Body of pancreas (tissue), 4 donors: ENCODE measurements around the gene SEC23IP. TPM values are rescaled to one million over a fixed set of nuclear protein-coding genes. Genes with fewer than 3 reads are reported as not detected.
"Not testable (repeated sequence)": the region's sequence is repeated elsewhere in the genome, so short reads cannot be mapped to it uniquely, and the experiment has no call there.

Experiments used
- ATAC-seq: fragments of 150-250 bp; one replicate; pipeline ENCODE4 v1.9.1; 2016
- DNase-seq, 4 donors: peaks; one replicate each; pipeline ENCODE4 v3.0.0-alpha.2; 2019
- H3K27ac ChIP-seq, 4 donors: fragments of 200-600 bp; sonication (generic); 1 replicate in 3 of 4; 2 replicates in 1 of 4; pipeline versions ENCODE4 v1.5.1 to v1.6.1; 2016 to 2019; ENCODE audit warnings: mild to moderate bottlenecking in 1 of 4, mixed read lengths in 1 of 4, moderate library complexity in 1 of 4
- H3K27me3 ChIP-seq, 2 donors: fragments of 200-600 bp; sonication (generic); one replicate each; pipeline ENCODE4 v1.6.0; 2016; ENCODE audit warnings: mild to moderate bottlenecking in 1 of 2
- H3K36me3 ChIP-seq, 2 donors: fragments of 200-600 bp; sonication (generic); replicated peaks in 1 of 2; 2 replicates each; pipeline ENCODE4 v1.5.1; 2016; ENCODE audit warnings: low read depth in 2 of 2; ENCODE audit not compliant: insufficient read depth in 1 of 2
- H3K4me1 ChIP-seq: fragments of 200-600 bp; sonication (generic); one replicate; pipeline ENCODE4 v1.6.0; 2016
- H3K4me3 ChIP-seq, 2 donors: fragments of 200-600 bp; sonication (generic); 1 replicate in 1 of 2; 2 replicates in 1 of 2; pipeline ENCODE4 v1.5.1; 2016 to 2019
- H3K9me3 ChIP-seq, 3 donors: fragments of 200-600 bp; sonication (generic); 1 replicate in 2 of 3; 2 replicates in 1 of 3; pipeline ENCODE4 v1.5.1; 2016
- POLR2A ChIP-seq, 3 donors: fragments of 450-650 bp; IDR thresholded peaks; one replicate each; pipeline ENCODE4 v1.6.1; 2016; ENCODE audit warnings: antibody characterized with exemption in 3 of 3, mild to moderate bottlenecking in 2 of 3
- WGBS, 2 donors: methylation state at CpG; one replicate each; pipeline ENCODE4 v1.1.5; 2017; 5-methylcytosine and 5-hydroxymethylcytosine counted together
- intact Hi-C: fragments of 100-400 bp; cut with DNase I; formaldehyde crosslinking; loops from one replicate; pipeline ENCODE4 v1.15.1; 2023
- total RNA-seq, 2 donors: library from RNA; depleted of rRNA; stranded (reverse); fragments of >200 nt; gene quantifications; one replicate each; pipeline ENCODE4 v1.1.0, GENCODE V29; 2016
- TF ChIP-seq, protein P1 (sequence below), 7 experiments: fragments of 450-650 bp in 4 of 7; fragments of 200-600 bp in 3 of 7; sonication (generic) in 3 of 7; IDR thresholded peaks; one replicate each; pipeline ENCODE4 v1.5.1; 2016 to 2019; ENCODE audit warnings: antibody characterized with exemption in 7 of 7

Gene SEC23IP
- total RNA-seq, 2 donors from 2014 or later = 10.1 to 24.1 TPM

DNA sequence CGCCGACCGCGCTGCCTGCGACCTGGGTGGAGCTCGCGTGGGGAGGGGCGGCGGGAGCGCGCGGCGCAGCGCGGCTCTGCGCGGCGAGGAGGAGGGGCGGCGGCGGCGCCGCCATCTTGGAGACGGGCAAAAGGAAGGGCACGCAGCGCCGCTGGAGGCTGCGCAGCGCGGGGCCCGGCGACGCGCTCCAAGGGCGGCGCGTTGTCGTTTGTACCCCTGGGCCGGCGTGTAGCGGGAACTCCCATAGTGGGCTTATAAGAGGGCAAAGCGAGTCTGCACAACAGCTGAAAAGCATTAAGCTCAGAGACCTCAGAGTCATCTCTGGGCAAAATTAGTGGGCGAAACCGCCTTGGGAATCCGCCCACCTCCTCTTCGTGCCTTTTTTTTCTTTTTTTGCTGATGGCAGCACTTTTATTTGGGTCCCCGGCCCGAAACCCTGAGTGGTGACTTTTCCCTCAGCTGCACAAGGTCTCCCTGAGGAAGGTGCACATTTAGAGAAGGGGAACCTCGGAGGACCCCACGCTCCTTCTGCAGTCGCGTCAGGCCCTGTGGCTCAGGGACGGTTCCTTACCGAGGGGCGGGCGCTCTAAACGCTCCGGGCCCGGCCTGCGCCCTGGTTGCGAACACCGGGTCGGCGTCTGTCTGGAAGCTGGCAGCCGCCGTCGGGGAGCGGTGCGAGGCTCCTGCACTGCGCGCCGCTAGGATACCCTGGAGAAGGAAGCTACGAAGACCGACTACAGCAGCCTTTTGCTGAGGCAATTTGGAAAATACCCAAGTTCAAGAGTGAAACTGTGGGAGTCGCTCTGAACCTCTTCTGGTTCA, 19.5 kb upstream of the SEC23IP start:
- Histone ChIP-seq H3K27ac (peak overlapping the region; percentile 73 to 94 (median 84)), H3K9me3 (no peaks in the 10 kb centered on the region), H3K4me3 (peak overlapping the region; percentile 58 to 82), H3K36me3 (no peaks in the 10 kb centered on the region), H3K27me3 (no peaks in the 10 kb centered on the region), H3K4me1 (peaks cover 35% of the 10 kb centered on the region)
- 0 to 1% methylated on average over 11 to 72 of the region's 75 CpGs for WGBS, 2 donors
- intact Hi-C loops = no loop called here
- peak; percentile 96 for ATAC-seq
- DNase-seq = peak; percentile 85 to 87 (median 86)
- TF ChIP-seq POLR2A (IDR thresholded peaks at IDR 0.05) = peak in 2 of 3 donors; percentile 68 to 70
- TF ChIP-seq, protein P1, sequence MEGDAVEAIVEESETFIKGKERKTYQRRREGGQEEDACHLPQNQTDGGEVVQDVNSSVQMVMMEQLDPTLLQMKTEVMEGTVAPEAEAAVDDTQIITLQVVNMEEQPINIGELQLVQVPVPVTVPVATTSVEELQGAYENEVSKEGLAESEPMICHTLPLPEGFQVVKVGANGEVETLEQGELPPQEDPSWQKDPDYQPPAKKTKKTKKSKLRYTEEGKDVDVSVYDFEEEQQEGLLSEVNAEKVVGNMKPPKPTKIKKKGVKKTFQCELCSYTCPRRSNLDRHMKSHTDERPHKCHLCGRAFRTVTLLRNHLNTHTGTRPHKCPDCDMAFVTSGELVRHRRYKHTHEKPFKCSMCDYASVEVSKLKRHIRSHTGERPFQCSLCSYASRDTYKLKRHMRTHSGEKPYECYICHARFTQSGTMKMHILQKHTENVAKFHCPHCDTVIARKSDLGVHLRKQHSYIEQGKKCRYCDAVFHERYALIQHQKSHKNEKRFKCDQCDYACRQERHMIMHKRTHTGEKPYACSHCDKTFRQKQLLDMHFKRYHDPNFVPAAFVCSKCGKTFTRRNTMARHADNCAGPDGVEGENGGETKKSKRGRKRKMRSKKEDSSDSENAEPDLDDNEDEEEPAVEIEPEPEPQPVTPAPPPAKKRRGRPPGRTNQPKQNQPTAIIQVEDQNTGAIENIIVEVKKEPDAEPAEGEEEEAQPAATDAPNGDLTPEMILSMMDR (IDR thresholded peaks at IDR 0.05) = peak in 2 of 7 experiments; percentile 6 to 8

GRCh38 chr10:119878524-119878923, 14.0 kb upstream of the SEC23IP start:
- TF ChIP-seq, protein P1 (IDR thresholded peaks at IDR 0.05) = no peak
- TF ChIP-seq POLR2A (IDR thresholded peaks at IDR 0.05) = no peak
- Histone ChIP-seq H3K27me3 (no peaks in the 10 kb centered on the region), H3K27ac (no peak overlapping the region), H3K36me3 (no peaks in the 10 kb centered on the region), H3K4me3 (no peak overlapping the region), H3K4me1 (peaks cover 6% of the 10 kb centered on the region), H3K9me3 (no peaks in the 10 kb centered on the region)
- WGBS, 2 donors = 58 to 61% methylated on average over 2 of the region's 2 CpGs
- ATAC-seq = no peak
- DNase-seq = no peak
- intact Hi-C loops = no loop called here

DNA sequence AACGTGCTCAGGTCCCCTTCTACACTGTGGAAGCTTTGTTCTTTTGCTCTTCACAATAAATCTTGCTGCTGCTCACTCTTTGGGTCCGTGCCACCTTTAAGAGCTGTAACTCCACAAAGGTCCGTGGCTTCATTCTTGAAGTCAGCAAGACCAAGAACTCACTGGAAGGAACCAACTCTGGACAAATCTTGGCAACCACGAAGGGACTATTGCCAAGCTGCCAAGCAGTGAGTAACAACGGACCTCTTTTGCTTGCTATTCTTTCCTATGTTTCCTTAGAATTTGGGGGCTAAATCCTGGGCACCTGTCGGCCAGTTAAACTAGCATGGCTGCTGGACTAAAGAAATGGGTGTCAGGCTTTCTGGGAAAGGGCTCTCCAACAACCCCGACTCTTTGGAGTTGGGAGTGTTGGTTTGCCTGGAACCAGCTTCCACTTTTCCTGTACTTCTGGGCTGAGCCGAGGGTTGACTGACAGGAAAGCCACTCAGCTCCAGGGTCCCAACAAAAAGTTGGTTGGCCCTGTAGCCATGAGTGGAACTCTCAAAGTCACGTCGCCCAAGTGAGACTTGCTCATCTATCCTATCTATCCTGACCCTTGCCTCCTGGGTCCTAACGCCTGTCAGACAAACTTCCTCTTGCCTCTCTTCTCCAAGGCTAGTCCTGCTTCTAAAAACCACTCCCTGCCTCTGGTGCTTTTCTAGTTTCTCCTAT, 8.5 kb upstream of the SEC23IP start:
- H3K4me1 ChIP-seq, H3K36me3 ChIP-seq, H3K4me3 ChIP-seq, DNase-seq, H3K27me3 ChIP-seq, H3K9me3 ChIP-seq, ATAC-seq, H3K27ac ChIP-seq: not testable (repeated sequence)
- intact Hi-C loops = loop anchor here (10.0 kb wide), 1 partner anchor 279 kb away; no protein-coding TSS in a partner anchor
- WGBS, 2 donors = 71 to 82% methylated on average over 11 of the region's 11 CpGs

DNA sequence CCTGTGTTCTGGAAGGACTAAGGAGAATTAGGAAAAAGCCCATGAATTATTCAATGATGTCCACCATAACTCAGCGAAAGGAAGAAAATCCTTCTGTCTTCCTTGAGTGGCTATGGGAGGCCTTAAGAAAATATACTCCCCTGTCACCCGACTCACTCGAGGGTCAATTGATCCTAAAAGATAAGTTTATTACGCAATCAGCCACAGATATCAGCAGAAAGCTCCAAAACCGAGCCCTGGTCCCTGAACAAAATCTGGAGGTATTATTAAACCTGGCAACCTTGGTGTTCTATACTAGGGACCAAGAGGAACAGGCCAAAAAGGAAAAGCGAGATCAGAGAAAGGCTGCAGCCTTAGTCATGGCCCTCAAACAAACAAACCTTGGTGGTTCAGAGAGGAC, 6.5 kb upstream of the SEC23IP start:
- intact Hi-C loops = loop anchor here (10.0 kb wide), 1 partner anchor 281 kb away; no protein-coding TSS in a partner anchor
- ATAC-seq, DNase-seq, H3K9me3 ChIP-seq, H3K27me3 ChIP-seq, H3K36me3 ChIP-seq, H3K27ac ChIP-seq, H3K4me1 ChIP-seq, H3K4me3 ChIP-seq: not testable (repeated sequence)
- 66 to 67% methylated on average over 6 of the region's 6 CpGs for WGBS, 2 donors

DNA sequence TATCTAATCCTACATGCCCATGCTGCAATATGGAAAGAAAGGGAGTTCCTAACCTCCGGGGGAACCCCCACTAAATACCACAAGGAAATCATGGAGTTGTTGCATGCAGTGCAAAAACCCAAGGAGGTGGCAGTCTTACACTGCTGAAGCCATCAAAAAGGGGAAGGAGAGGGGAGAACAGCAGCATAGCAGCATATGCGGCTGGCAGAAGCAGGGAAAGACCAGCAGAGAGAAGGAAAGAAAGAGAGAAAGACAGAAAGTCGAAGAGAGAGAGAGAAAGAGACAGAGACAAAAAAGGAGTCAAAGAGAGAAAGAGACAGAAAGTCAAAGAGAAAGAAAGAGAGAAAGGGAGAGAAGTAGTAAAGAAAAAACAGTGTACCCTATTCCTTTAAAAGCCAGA, 3.8 kb upstream of the SEC23IP start:
- H3K4me1 ChIP-seq = peaks cover 11% of the 10 kb centered on the region
- not testable (repeated sequence) for H3K4me3 ChIP-seq, ATAC-seq, H3K9me3 ChIP-seq, H3K27ac ChIP-seq, DNase-seq, H3K36me3 ChIP-seq, H3K27me3 ChIP-seq
- intact Hi-C loops = loop anchor here (10.0 kb wide), 1 partner anchor 284 kb away; no protein-coding TSS in a partner anchor
- WGBS, 2 donors = 58 to 64% methylated on average over 3 of the region's 3 CpGs

- H3K27ac ChIP-seq, H3K9me3 ChIP-seq: not testable (repeated sequence)
Measured at GRCh38 chr10:119889201-119889600, 3.3 kb upstream of the SEC23IP start.

DNA sequence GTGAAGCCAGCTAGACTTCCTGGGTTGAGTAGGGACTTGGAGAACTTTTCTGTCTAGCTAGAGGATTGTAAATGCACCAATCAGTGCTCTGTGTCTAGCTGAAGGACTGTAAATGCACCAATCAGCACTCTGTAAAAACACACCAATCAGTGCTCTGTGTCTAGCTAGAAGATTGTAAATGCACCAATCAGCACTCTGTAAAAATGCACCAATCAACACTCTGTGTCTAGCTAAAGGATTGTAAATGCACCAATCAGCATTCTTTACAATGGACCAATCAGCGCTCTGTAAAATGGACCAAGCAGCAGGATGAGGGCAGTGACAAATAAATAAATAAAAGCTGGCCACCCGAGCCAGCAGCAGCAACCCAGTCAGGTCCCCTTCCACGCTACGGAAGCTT, 2.2 kb upstream of the SEC23IP start:
- ATAC-seq, DNase-seq, H3K27ac ChIP-seq, H3K27me3 ChIP-seq, H3K9me3 ChIP-seq, H3K36me3 ChIP-seq, intact Hi-C loops, H3K4me3 ChIP-seq: not testable (repeated sequence)
- peaks cover 27% of the 10 kb centered on the region for H3K4me1 ChIP-seq
- WGBS, 2 donors = 83 to 91% methylated on average over 4 of the region's 4 CpGs

More at GRCh38 chr10:119889201-119889600, 3.3 kb upstream of the SEC23IP start:
- not testable (repeated sequence) for ATAC-seq, H3K27me3 ChIP-seq, DNase-seq, H3K4me3 ChIP-seq, H3K36me3 ChIP-seq
- WGBS, 2 donors = 40 to 52% methylated on average over 3 of the region's 3 CpGs
- peaks cover 16% of the 10 kb centered on the region for H3K4me1 ChIP-seq
- intact Hi-C loops = loop anchor here (10.0 kb wide), 1 partner anchor 284 kb away; no protein-coding TSS in a partner anchor

- Histone ChIP-seq H3K4me3 (peak overlapping the region; percentile 82 to 84), H3K4me1 (peaks cover 42% of the 10 kb centered on the region), H3K27ac (peak overlapping the region; percentile 67 to 86 (median 78))
- intact Hi-C loops, H3K9me3 ChIP-seq, DNase-seq, H3K27me3 ChIP-seq, ATAC-seq, H3K36me3 ChIP-seq: not testable (repeated sequence)
- WGBS, 2 donors = 54 to 61% methylated on average over 14 of the region's 14 CpGs
Measured at GRCh38 chr10:119891849-119892187, 712 bp upstream of the SEC23IP start.
